GM19035 (cell line): ENCODE results near the gene PLCL2.

Experiments used
- ATAC-seq: cut with Tn5 transposase; IDR thresholded peaks from one replicate; pipeline ENCODE4 v1.9.1; 2021; ENCODE audit not compliant: unreplicated experiment

The PLCL2 gene

GRCh38 chr3:16884748-16885592, at the start of gene PLCL2:
Gene PLCL2, plus strand, starts transcription at chr3:16884955. Its CDS starts 85 bp downstream, at chr3:16885040.
- peak; percentile 38 for ATAC-seq

DNA sequence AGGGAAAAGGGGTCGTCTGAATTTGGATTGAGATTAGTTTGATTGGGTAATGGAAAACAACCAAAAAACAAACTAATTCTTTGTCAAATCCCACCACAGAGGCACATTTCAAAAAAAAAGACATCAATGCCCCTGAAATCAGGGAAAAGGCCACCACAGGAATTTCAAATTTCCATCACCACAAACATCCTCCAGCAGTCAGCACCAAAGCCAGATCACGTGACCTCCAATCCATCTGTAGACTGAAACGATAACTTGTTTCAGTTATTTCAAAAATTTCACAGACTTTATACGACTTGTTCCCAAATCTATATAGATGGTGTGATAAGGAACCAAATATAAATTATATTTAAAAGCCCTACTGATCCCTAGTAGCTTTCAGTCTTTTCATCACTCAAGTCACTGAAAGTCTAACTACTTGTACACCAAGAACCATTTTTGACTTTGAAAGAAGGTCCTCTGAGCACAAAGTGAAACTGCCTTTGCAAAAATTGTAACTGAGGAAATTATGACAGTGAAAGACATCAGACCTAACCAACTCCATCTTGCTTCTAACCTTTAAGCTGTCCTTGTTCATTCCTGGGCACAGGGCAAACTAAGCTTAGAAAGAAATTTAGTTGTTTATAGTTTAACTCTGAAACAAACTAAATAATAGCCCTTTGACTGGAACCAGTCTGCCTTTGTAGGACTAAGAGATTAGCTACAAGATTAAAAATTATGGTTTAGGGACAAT, 48.1 kb upstream of the PLCL2 start:
- ATAC-seq, result no peak

DNA sequence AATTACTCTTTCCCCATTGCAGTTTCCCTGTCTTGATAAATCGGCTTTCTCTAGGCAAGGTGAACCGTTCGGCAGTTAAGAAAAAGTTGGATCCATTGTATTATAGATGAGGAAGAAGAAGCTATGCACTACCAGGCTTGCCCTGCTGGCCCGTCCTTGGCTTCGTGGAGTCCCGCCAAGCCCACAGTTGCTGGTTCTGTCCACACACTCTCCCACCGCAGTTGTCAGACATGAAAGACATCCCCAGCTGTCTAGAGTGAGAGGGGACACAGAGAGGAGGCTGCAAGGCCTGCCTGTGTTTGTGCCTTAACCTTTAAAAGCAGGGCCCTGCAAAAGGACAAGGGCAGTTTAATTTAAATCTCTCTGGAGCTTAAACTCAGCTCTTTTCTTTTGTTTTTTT, 47.2 kb upstream of the PLCL2 start:
- no peak for ATAC-seq

DNA sequence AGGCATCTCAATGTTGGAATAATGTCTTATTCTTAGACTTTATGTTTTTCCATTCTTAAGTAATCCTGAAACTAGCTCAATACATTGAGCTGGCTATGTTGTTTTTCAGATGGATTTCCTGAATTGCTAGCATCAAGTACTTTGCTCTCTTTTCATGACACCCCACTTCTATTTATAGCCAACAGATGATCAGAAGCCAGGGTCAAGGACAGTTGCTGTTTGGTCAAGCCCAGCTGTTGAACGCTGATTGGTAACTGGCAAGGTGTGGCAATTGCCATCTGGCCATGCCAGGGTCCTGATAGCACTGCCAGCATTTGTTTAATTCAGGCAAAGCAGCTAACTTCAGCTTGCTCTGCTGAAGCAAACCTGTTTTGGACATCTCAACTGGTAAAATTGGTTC, 46.2 kb upstream of the PLCL2 start:
- no peak for ATAC-seq

- ATAC-seq, result no peak
These were observed 45.3 kb upstream of the PLCL2 start for GRCh38 chr3:16839271-16840100.

GRCh38 chr3:16840101-16840424, 44.7 kb upstream of the PLCL2 start:
- no peak for ATAC-seq

DNA sequence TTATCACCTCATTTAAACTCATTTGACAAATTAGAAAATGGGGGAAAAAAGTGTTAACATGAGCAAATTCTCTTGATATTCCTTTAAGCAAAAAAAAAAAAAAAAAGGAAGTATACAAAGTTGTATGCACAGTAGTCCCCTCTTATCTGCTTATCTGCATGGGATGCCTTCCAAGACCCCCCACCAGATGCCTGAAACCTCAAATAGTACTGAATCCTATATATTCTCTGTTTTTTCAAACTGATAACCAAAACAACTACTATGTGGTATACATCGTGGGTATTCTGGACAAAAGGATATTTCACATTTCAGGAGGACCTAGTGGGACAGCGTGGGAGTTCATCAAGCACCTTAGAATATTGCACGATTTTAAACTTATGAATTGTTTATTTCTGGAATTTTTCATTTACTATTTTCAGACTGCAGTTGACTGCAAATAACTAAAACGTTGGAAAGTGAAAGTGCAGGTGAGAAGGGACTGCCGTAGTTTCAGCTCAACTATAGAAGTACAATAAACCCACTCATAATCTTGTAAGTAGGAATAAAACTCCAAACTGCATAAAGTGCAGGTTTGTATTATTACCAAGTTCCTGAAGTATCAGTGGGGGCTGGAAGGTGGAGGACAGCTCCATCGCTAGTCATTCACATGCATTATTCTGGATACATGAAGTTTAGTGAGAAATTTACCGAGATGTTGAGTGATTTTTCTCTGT, 43.6 kb upstream of the PLCL2 start:
- ATAC-seq, result no peak

- ATAC-seq, result peak; percentile 68
These were observed 42.9 kb upstream of the PLCL2 start for GRCh38 chr3:16841904-16842271.

GRCh38 chr3:16842272-16843270, 42.2 kb upstream of the PLCL2 start:
- ATAC-seq, result peak; percentile 70

GRCh38 chr3:16844222-16844621, 40.5 kb upstream of the PLCL2 start:
- no peak for ATAC-seq

GRCh38 chr3:16844791-16845190, 40.0 kb upstream of the PLCL2 start:
- no peak for ATAC-seq

DNA sequence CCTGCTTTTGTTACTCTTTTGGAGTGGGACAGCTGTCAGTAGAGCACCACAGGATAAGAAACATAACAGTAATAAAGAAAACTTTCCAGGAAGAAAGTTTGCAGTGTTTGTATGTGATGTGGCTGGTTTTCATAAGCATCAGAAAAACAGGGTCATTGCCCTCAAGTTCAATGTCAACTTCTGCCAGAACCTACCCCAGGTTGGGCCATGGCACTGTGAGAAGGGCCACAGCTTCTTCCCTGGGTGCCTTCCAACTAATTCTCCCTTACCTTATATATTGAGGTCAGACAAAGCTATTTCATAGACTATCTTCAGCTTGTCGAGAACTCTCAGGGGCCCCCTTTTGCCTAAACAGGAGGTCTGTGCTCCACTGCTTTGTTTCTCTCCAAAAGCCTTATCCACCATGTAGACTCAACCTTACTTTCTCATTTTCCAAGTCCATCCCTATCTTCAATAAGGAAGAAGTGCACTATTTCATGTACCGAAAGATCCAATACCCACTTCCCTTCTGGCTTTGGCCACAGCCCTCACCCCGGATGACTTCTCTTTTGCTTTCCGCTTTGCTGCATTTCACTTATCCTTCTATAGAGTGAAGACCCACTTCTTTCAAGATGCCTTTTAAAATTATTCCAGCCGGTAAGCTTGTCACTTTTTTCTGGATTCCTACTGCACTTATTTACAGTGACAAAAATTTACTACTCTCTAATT, 38.2 kb upstream of the PLCL2 start:
- no peak for ATAC-seq

- peak; percentile 56 for ATAC-seq
These were observed 36.7 kb upstream of the PLCL2 start for GRCh38 chr3:16848007-16848406.

GRCh38 chr3:16849229-16849628, 35.5 kb upstream of the PLCL2 start:
- peak; percentile 78 for ATAC-seq

DNA sequence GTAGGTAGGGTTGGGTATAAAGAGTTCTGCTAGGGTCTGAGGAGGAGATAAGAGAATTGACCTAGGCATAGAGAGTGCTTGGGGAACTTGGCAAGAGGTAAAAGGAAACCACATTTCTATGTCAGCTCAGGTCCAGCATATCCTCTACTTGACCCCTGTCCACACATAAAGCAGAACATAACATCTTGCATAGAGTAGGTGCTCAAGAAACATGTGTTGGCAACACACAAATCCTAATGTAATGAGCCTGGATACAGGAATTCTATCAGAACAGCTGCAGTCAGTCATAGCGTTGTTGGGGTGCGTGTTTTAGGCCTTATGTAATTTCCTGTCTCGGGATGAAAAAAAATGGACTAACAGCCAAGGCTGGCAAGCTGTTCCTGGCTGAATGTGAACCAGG, 35.0 kb upstream of the PLCL2 start:
- ATAC-seq, result no peak

- ATAC-seq, result no peak
These were observed 29.3 kb upstream of the PLCL2 start for GRCh38 chr3:16855497-16855896.

DNA sequence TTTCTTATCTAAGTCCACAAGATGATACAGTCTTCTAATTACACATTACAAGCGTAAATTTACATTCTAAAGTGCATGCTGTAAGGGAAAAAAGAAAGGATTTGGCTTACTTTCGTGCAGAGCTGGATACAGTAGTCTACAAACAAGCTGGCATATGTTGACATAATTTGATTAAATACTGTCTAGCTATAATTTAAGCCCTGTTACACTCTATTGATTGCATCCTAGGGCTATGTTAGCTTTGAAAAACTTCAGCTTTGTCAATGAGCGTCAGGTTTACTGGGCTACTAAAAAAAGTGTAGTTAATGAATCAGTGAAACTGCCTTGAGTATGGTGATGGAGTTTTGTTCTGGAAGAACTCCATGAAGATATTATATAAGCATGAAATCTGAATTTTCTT, 24.5 kb upstream of the PLCL2 start:
- ATAC-seq, result no peak

DNA sequence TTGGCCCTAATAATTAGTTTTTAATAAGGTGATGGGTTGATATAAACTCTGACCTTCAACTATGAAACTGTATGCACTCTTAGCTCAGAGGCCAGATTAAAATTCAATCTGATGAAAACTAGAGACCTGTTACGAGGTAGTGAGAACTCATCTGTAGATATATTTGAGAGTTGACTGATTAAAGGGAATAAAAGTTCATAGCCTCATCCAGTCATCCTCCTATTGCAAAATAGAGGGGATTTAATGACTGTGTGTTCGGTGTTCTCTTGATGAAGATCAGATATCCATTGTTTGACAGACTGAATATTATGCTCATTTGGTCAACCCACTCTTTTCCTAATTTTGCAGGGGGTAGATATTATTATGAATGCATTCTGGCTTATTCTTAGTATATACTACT, 23.3 kb upstream of the PLCL2 start:
- ATAC-seq, result no peak

- no peak for ATAC-seq
These were observed 20.0 kb upstream of the PLCL2 start for GRCh38 chr3:16864610-16865313.
